Epithelial cell of esophagus (primary cell): ENCODE data around the gene CIB2.

Source experiments
- DNase-seq: peaks from one replicate; pipeline ENCODE4 v3.0.0; 2010; ENCODE audit warnings: low read depth
- H3K4me3 ChIP-seq: 2 replicates; pipeline ENCODE4 v1.5.1; 2011; ENCODE audit warnings: mild to moderate bottlenecking, low read length, control low read depth
- CTCF ChIP-seq: IDR thresholded peaks from 2 replicates; pipeline ENCODE4 v1.5.1; 2011; ENCODE audit warnings: low read depth, mild to moderate bottlenecking, low read length, control low read depth, inconsistent platforms; ENCODE audit not compliant: insufficient read depth; ENCODE audit errors: missing control alignments

The CIB2 gene

GRCh38 chr15:78093242-78094020 is 37.8 kb downstream of the CIB2 start:
- DNase-seq, result no peak
- TF ChIP-seq CTCF, result no peak

GRCh38 chr15:78092261-78093041 is 38.8 kb downstream of the CIB2 start, which contains the start of gene SH2D7:
Gene SH2D7 (plus strand): TSS chr15:78092561. CDS start chr15:78092585, 24 bp downstream.
- H3K4me3 ChIP-seq, result no peak within 1 kb of the TSS
- no peak for TF ChIP-seq CTCF
- no peak for DNase-seq

More at GRCh38 chr15:78093242-78094020, 37.8 kb downstream of the CIB2 start:
- H3K4me3 ChIP-seq, result no peak overlapping the region

GRCh38 chr15:78090422-78091063 is 40.7 kb downstream of the CIB2 start:
- TF ChIP-seq CTCF, result no peak
- no peak for DNase-seq
- no peak overlapping the region for H3K4me3 ChIP-seq

GRCh38 chr15:78088773-78089080 is 42.5 kb downstream of the CIB2 start:
- no peak for DNase-seq
- no peak for TF ChIP-seq CTCF
- H3K4me3 ChIP-seq, result no peak overlapping the region

GRCh38 chr15:78087951-78088772 is 43.1 kb downstream of the CIB2 start:
- no peak overlapping the region for H3K4me3 ChIP-seq
- TF ChIP-seq CTCF, result no peak
- DNase-seq, result peak; percentile 42

- TF ChIP-seq CTCF, result no peak
- DNase-seq, result peak; percentile 42
- H3K4me3 ChIP-seq, result no peak overlapping the region
These were observed 45.3 kb downstream of the CIB2 start for GRCh38 chr15:78085928-78086327.
